Mesenchymal stem cell (in vitro differentiated cells and primary cell): ENCODE results near the gene FOLR3.
"Not testable (repeated sequence)": the region's sequence is repeated elsewhere in the genome, so short reads cannot be mapped to it uniquely, and the experiment has no call there.

Experiments
- DNase-seq: peaks from one replicate; pipeline ENCODE4 v3.0.0-alpha.2; 2013
- H2AFZ ChIP-seq: one replicate; pipeline ENCODE4 v1.6.1; 2013; ENCODE audit warnings: low read depth, mild to moderate bottlenecking, control low read depth, inconsistent platforms, low read length, moderate library complexity
- H2AK5ac ChIP-seq: 2 replicates; pipeline ENCODE4 v1.6.1; 2013; ENCODE audit warnings: low read length, moderate library complexity, mild to moderate bottlenecking, inconsistent platforms; ENCODE audit not compliant: severe bottlenecking
- H2BK120ac ChIP-seq: one replicate; pipeline ENCODE4 v1.6.1; 2013; ENCODE audit warnings: low read depth, mild to moderate bottlenecking, inconsistent platforms, low read length, moderate library complexity
- H2BK12ac ChIP-seq, 2 experiments: one replicate each; pipeline ENCODE4 v1.6.1; 2013; ENCODE audit warnings: inconsistent platforms in 2 of 2, low read length in 2 of 2, mild to moderate bottlenecking in 2 of 2, moderate library complexity in 2 of 2, control low read depth in 1 of 2
- H2BK15ac ChIP-seq: one replicate; pipeline ENCODE4 v1.6.1; 2013; ENCODE audit warnings: mild to moderate bottlenecking, low read depth, inconsistent platforms; ENCODE audit not compliant: poor library complexity, severe bottlenecking
- H2BK5ac ChIP-seq: 2 replicates; pipeline ENCODE4 v1.6.1; 2013; ENCODE audit warnings: low read depth, mild to moderate bottlenecking, low read length, control low read depth, inconsistent platforms; ENCODE audit not compliant: poor library complexity, severe bottlenecking
- H3K14ac ChIP-seq, 2 experiments: one replicate each; pipeline ENCODE4 v1.6.1; 2013; ENCODE audit warnings: inconsistent platforms in 2 of 2, low read length in 2 of 2, control low read depth in 1 of 2, mild to moderate bottlenecking in 1 of 2, moderate library complexity in 1 of 2
- H3K18ac ChIP-seq, 2 experiments: one replicate each; pipeline ENCODE4 v1.6.1; 2013; ENCODE audit warnings: inconsistent platforms in 2 of 2, low read length in 2 of 2, control low read depth in 1 of 2, low read depth in 1 of 2, mild to moderate bottlenecking in 1 of 2
- H3K23ac ChIP-seq, 2 experiments: one replicate each; pipeline ENCODE4 v1.6.1; 2013; ENCODE audit warnings: inconsistent platforms in 2 of 2, low read length in 2 of 2, mild to moderate bottlenecking in 2 of 2, moderate library complexity in 2 of 2, control low read depth in 1 of 2
- H3K27ac ChIP-seq: 2 replicates; pipeline ENCODE4 v1.5.1; 2013; ENCODE audit warnings: mild to moderate bottlenecking, moderate library complexity, low read length, control low read depth, inconsistent platforms; ENCODE audit not compliant: poor library complexity, severe bottlenecking
- H3K27me3 ChIP-seq, 2 experiments: 2 replicates each; pipeline versions ENCODE4 v1.6.1 to v1.7.0; 2013; ENCODE audit warnings: low read length in 2 of 2, mild to moderate bottlenecking in 2 of 2, moderate library complexity in 2 of 2, control low read depth in 1 of 2, inconsistent platforms in 1 of 2; ENCODE audit not compliant: control insufficient read depth in 1 of 2, insufficient read depth in 1 of 2
- H3K36me3 ChIP-seq, 2 experiments: 2 replicates each; pipeline versions ENCODE4 v1.6.1 to v1.7.0; 2013; ENCODE audit warnings: low read length in 2 of 2, control low read depth in 1 of 2, inconsistent platforms in 1 of 2, low read depth in 1 of 2, mild to moderate bottlenecking in 1 of 2; ENCODE audit not compliant: insufficient read depth in 2 of 2, control insufficient read depth in 1 of 2
- H3K4ac ChIP-seq, 2 experiments: one replicate each; pipeline ENCODE4 v1.6.1; 2013; ENCODE audit warnings: inconsistent platforms in 2 of 2, low read length in 2 of 2, mild to moderate bottlenecking in 2 of 2, moderate library complexity in 2 of 2, control low read depth in 1 of 2, low read depth in 1 of 2
- H3K4me1 ChIP-seq: 2 replicates; pipeline ENCODE4 v1.6.1; 2013; ENCODE audit warnings: low read depth, low read length, control low read depth; ENCODE audit not compliant: control insufficient read depth, insufficient read depth
- H3K4me2 ChIP-seq: 2 replicates; pipeline ENCODE4 v1.6.1; 2013; ENCODE audit warnings: low read length, mild to moderate bottlenecking, inconsistent platforms; ENCODE audit not compliant: poor library complexity, severe bottlenecking
- H3K4me3 ChIP-seq, 2 experiments: 2 replicates each; pipeline versions ENCODE4 v1.5.1 to v1.7.0; 2013; ENCODE audit warnings: low read length in 2 of 2, mild to moderate bottlenecking in 2 of 2, control low read depth in 1 of 2, low read depth in 1 of 2; ENCODE audit not compliant: insufficient read depth in 1 of 2
- H3K79me1 ChIP-seq: replicated peaks from 2 replicates; pipeline ENCODE4 v1.6.1; 2013; ENCODE audit warnings: mild to moderate bottlenecking, control low read depth, low read length, inconsistent platforms; ENCODE audit not compliant: poor library complexity, severe bottlenecking
- H3K9ac ChIP-seq: 2 replicates; pipeline ENCODE4 v1.7.0; 2013; ENCODE audit warnings: mild to moderate bottlenecking, low read length, moderate library complexity
- H3K9me3 ChIP-seq: 2 replicates; pipeline ENCODE4 v1.7.0; 2013; ENCODE audit warnings: mild to moderate bottlenecking, low read length; ENCODE audit not compliant: control insufficient read depth
- H4K8ac ChIP-seq: one replicate; pipeline ENCODE4 v1.6.1; 2013; ENCODE audit warnings: inconsistent platforms, mild to moderate bottlenecking, low read length, moderate library complexity
- H4K91ac ChIP-seq: one replicate; pipeline ENCODE4 v1.6.1; 2013; ENCODE audit warnings: mild to moderate bottlenecking, low read length, inconsistent platforms
- WGBS: methylation state at CpG from one replicate; pipeline ENCODE4 v1.1.7; 2013; ENCODE audit warnings: mixed read lengths; 5-methylcytosine and 5-hydroxymethylcytosine counted together

The FOLR3 gene

GRCh38 chr11:72164187-72164586 is 28.7 kb downstream of the FOLR3 start:
- not testable (repeated sequence) for H3K4me2 ChIP-seq, H3K4me3 ChIP-seq, H2BK5ac ChIP-seq, H3K18ac ChIP-seq, H4K8ac ChIP-seq, H3K23ac ChIP-seq, H3K36me3 ChIP-seq, H2BK15ac ChIP-seq, H2AFZ ChIP-seq, H3K9me3 ChIP-seq, H2BK120ac ChIP-seq, H4K91ac ChIP-seq, H3K27ac ChIP-seq, H3K9ac ChIP-seq, H3K4ac ChIP-seq, DNase-seq, H3K14ac ChIP-seq, H2BK12ac ChIP-seq, H3K79me1 ChIP-seq, H2AK5ac ChIP-seq, H3K4me1 ChIP-seq
- no CpG with 5 or more reads among the region's 3 CpGs for WGBS
- peaks cover under 1 to 20% of the 10 kb centered on the region in 2 experiments for H3K27me3 ChIP-seq

GRCh38 chr11:72169046-72169555 is 33.6 kb downstream of the FOLR3 start:
- not testable (repeated sequence) for H3K9me3 ChIP-seq, H3K14ac ChIP-seq, H2BK120ac ChIP-seq, H3K4me1 ChIP-seq, H3K36me3 ChIP-seq, H3K4me2 ChIP-seq, H3K79me1 ChIP-seq, H2BK5ac ChIP-seq, H3K4ac ChIP-seq, H2AFZ ChIP-seq, DNase-seq, H4K91ac ChIP-seq, H4K8ac ChIP-seq, H3K4me3 ChIP-seq, H2BK12ac ChIP-seq, H3K18ac ChIP-seq, H3K23ac ChIP-seq, H3K9ac ChIP-seq, H3K27me3 ChIP-seq, H3K27ac ChIP-seq, H2AK5ac ChIP-seq, H2BK15ac ChIP-seq
- 98% methylated on average over 5 of the region's 5 CpGs for WGBS

GRCh38 chr11:72169754-72170153 is 34.2 kb downstream of the FOLR3 start:
- H2BK120ac ChIP-seq, H3K14ac ChIP-seq, H3K4me1 ChIP-seq, DNase-seq, H3K4me3 ChIP-seq, H3K27ac ChIP-seq, H2AK5ac ChIP-seq, H4K8ac ChIP-seq, H4K91ac ChIP-seq, H3K18ac ChIP-seq, H2BK15ac ChIP-seq, H3K23ac ChIP-seq, H2AFZ ChIP-seq, H2BK12ac ChIP-seq, H3K4ac ChIP-seq, H2BK5ac ChIP-seq, H3K36me3 ChIP-seq, H3K9me3 ChIP-seq, H3K9ac ChIP-seq, H3K79me1 ChIP-seq, H3K27me3 ChIP-seq, H3K4me2 ChIP-seq: not testable (repeated sequence)
- 92% methylated on average over 3 of the region's 3 CpGs for WGBS

- H3K27me3 ChIP-seq: peaks cover 0 to 13% of the 10 kb centered on the region in 2 experiments
- not testable (repeated sequence) for H3K18ac ChIP-seq, H2AK5ac ChIP-seq, H2AFZ ChIP-seq, DNase-seq, H4K8ac ChIP-seq, H2BK15ac ChIP-seq, H3K4ac ChIP-seq, H3K79me1 ChIP-seq, H3K36me3 ChIP-seq, H3K27ac ChIP-seq, H2BK5ac ChIP-seq, H3K4me1 ChIP-seq, H4K91ac ChIP-seq, H3K9me3 ChIP-seq, H3K23ac ChIP-seq, H3K4me3 ChIP-seq, H3K4me2 ChIP-seq, H2BK12ac ChIP-seq, H2BK120ac ChIP-seq, H3K14ac ChIP-seq, H3K9ac ChIP-seq
- 60% methylated on average over 4 of the region's 4 CpGs for WGBS
These were observed 36.5 kb downstream of the FOLR3 start for GRCh38 chr11:72172043-72172442.
